Esophagus muscularis mucosa (tissue), 4 donors: ENCODE data around the gene RSL24D1.

Source experiments
- EP300 ChIP-seq: sonication (generic); formaldehyde crosslinking; IDR thresholded peaks from one replicate; pipeline ENCODE4 v1.6.1; 2017; ENCODE audit warnings: antibody characterized with exemption
- POLR2A ChIP-seq: fragments of 450-650 bp; IDR thresholded peaks from one replicate; pipeline ENCODE4 v1.6.1; 2017; ENCODE audit warnings: antibody characterized with exemption, moderate library complexity, mild to moderate bottlenecking, low read depth
- POLR2AphosphoS5 ChIP-seq, 2 donors: sonication (generic); formaldehyde crosslinking; IDR thresholded peaks; one replicate each; pipeline ENCODE4 v1.6.1; 2017; ENCODE audit warnings: antibody characterized with exemption in 2 of 2
- TF ChIP-seq, protein P1 (sequence below), 3 experiments: fragments of 200-600 bp in 2 of 3; fragments of 450-650 bp in 1 of 3; sonication (generic) in 2 of 3; IDR thresholded peaks; one replicate each; pipeline ENCODE4 v1.5.1; 2017 to 2019; ENCODE audit warnings: antibody characterized with exemption in 3 of 3, mild to moderate bottlenecking in 2 of 3, moderate library complexity in 1 of 3

- TF ChIP-seq POLR2A, result no peak
- TF ChIP-seq, protein P1, sequence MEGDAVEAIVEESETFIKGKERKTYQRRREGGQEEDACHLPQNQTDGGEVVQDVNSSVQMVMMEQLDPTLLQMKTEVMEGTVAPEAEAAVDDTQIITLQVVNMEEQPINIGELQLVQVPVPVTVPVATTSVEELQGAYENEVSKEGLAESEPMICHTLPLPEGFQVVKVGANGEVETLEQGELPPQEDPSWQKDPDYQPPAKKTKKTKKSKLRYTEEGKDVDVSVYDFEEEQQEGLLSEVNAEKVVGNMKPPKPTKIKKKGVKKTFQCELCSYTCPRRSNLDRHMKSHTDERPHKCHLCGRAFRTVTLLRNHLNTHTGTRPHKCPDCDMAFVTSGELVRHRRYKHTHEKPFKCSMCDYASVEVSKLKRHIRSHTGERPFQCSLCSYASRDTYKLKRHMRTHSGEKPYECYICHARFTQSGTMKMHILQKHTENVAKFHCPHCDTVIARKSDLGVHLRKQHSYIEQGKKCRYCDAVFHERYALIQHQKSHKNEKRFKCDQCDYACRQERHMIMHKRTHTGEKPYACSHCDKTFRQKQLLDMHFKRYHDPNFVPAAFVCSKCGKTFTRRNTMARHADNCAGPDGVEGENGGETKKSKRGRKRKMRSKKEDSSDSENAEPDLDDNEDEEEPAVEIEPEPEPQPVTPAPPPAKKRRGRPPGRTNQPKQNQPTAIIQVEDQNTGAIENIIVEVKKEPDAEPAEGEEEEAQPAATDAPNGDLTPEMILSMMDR (IDR thresholded peaks at IDR 0.05), result no peak
- TF ChIP-seq EP300, result no peak
- no peak for TF ChIP-seq POLR2AphosphoS5 (IDR thresholded peaks at IDR 0.05)
Measured at GRCh38 chr15:55240125-55240760, 43.5 kb upstream of the RSL24D1 start.
